ENCODE results near the gene SNAPC4.

Gene SNAPC4

GRCh38 chr9:136400038-136400834 lies at the start of gene SNAPC4:
TSS of gene SNAPC4 (minus strand) at chr9:136400170. CDS start at chr9:136398428, 1,742 bp downstream.
- peak; percentile 82 for DNase-seq

GRCh38 chr9:136448655-136449054 lies 48.7 kb upstream of the SNAPC4 start:
- DNase-seq, result no peak

GRCh38 chr9:136447173-136447778 lies 47.3 kb upstream of the SNAPC4 start:
- no peak for DNase-seq

GRCh38 chr9:136445799-136446198 lies 45.8 kb upstream of the SNAPC4 start:
- no peak for DNase-seq

GRCh38 chr9:136444102-136444501 lies 44.1 kb upstream of the SNAPC4 start:
- no peak for DNase-seq

GRCh38 chr9:136443687-136444086 lies 43.7 kb upstream of the SNAPC4 start:
- no peak for DNase-seq

GRCh38 chr9:136443087-136443486 lies 43.1 kb upstream of the SNAPC4 start:
- no peak for DNase-seq

GRCh38 chr9:136442265-136442664 lies 42.3 kb upstream of the SNAPC4 start:
- DNase-seq, result no peak

- no peak for DNase-seq
Observed at GRCh38 chr9:136441681-136442245, 41.8 kb upstream of the SNAPC4 start.

- no peak for DNase-seq
Observed at GRCh38 chr9:136441191-136441680, 41.3 kb upstream of the SNAPC4 start.

- DNase-seq, result peak; percentile 71
Observed at GRCh38 chr9:136439481-136440408, 39.8 kb upstream of the SNAPC4 start, which contains the start of gene INPP5E. TSS of gene INPP5E (minus strand) at chr9:136439845. CDS start at chr9:136439419, 426 bp downstream.

GRCh38 chr9:136438548-136439480 lies 38.8 kb upstream of the SNAPC4 start:
- peak; percentile 11 for DNase-seq

- no peak for DNase-seq
Observed at GRCh38 chr9:136437839-136438547, 38.0 kb upstream of the SNAPC4 start.

- no peak for DNase-seq
Observed at GRCh38 chr9:136437430-136437829, 37.5 kb upstream of the SNAPC4 start.

- DNase-seq, result no peak
Observed at GRCh38 chr9:136436055-136436634, 36.2 kb upstream of the SNAPC4 start.

- no peak for DNase-seq
Observed at GRCh38 chr9:136434580-136435169, 34.7 kb upstream of the SNAPC4 start.

- no peak for DNase-seq
Observed at GRCh38 chr9:136433849-136434579, 34.0 kb upstream of the SNAPC4 start.

GRCh38 chr9:136433043-136433715 lies 33.2 kb upstream of the SNAPC4 start:
- no peak for DNase-seq

GRCh38 chr9:136432591-136432990 lies 32.6 kb upstream of the SNAPC4 start:
- no peak for DNase-seq
